HepG2 (cell line): ENCODE results near the gene NTN3. TPM values are rescaled to one million over a fixed set of nuclear protein-coding genes. Genes with fewer than 3 reads are reported as not detected.

Source experiments
- ATAC-seq: fragments of 200-7000 bp; cut with Tn5 transposase; 3 replicates; pipeline ENCODE4 v1.9.1; 2020; ENCODE audit warnings: mild to moderate bottlenecking, moderate library complexity
- BruUV-seq: library from RNA; stranded (reverse); fragments of 400-500 nt; replicated peaks from 2 replicates; lab custom pipeline; 2021; lab: Mats Ljungman, UMichigan
- CTCF ChIA-PET: fragments of 300-600 bp; formaldehyde crosslinking; extraction: SDS; loops from one replicate; lab custom pipeline; 2021; ENCODE audit warnings: low total read pairs, inconsistent platforms, low intra/inter-chr PET ratio; lab: Yijun Ruan, JAX
- POLR2A ChIA-PET: fragments of 350-600 bp; sonication (Branson Sonifier 250); formaldehyde crosslinking; loops from one replicate; lab custom pipeline; 2020; ENCODE audit warnings: antibody characterized with exemption, inconsistent platforms; lab: Yijun Ruan, JAX
- DNase-seq: peaks from one replicate; pipeline ENCODE4 v3.0.0-alpha.2; 2015; ENCODE audit warnings: low spot score
- FAIRE-seq: peaks from 3 replicates; lab custom pipeline; 2011; peaks lifted over from hg19 to GRCh38; lab: Jason Lieb, UNC
- H2AFZ ChIP-seq: one replicate; pipeline ENCODE4 v1.6.1; 2011; ENCODE audit warnings: low read length, inconsistent platforms
- H3K27ac ChIP-seq: fragments of 300-600 bp; 3 replicates; pipeline ENCODE4 v1.8.0; 2011; ENCODE audit warnings: mixed run types, mild to moderate bottlenecking, mixed read lengths, low read length, inconsistent platforms; ENCODE audit not compliant: insufficient read depth; ENCODE audit errors: extremely low read length
- H3K27me3 ChIP-seq, 2 experiments: fragments of 200-600 bp in 1 of 2; 2 replicates in 1 of 2; 3 replicates in 1 of 2; pipeline versions ENCODE4 v1.6.0 to v1.8.0; 2011; ENCODE audit warnings: low read length in 2 of 2, mild to moderate bottlenecking in 2 of 2, moderate library complexity in 2 of 2, inconsistent platforms in 1 of 2; ENCODE audit not compliant: insufficient read depth in 2 of 2, control insufficient read depth in 1 of 2
- H3K36me3 ChIP-seq, 2 experiments: fragments of 200-600 bp in 1 of 2; replicated peaks in 1 of 2; 2 replicates in 1 of 2; 3 replicates in 1 of 2; pipeline versions ENCODE4 v1.5.1 to v1.8.0; 2011; ENCODE audit warnings: low read length in 2 of 2, inconsistent platforms in 1 of 2; ENCODE audit not compliant: insufficient read depth in 2 of 2, control insufficient read depth in 1 of 2
- H3K4me1 ChIP-seq: 2 replicates; pipeline ENCODE4 v1.5.1; 2012; ENCODE audit warnings: low read length, inconsistent platforms; ENCODE audit not compliant: insufficient read depth
- H3K4me2 ChIP-seq: 2 replicates; pipeline ENCODE4 v1.6.0; 2011; ENCODE audit warnings: low read depth, low read length, inconsistent platforms
- H3K4me3 ChIP-seq, 3 experiments: fragments of 200-600 bp in 1 of 3; sonication (generic), shearing (Covaris generic) in 1 of 3; replicated peaks in 1 of 3; 2 replicates each; pipeline ENCODE4 v1.5.1; 2011 to 2016; ENCODE audit warnings: low read length in 3 of 3, inconsistent platforms in 2 of 3, low read depth in 2 of 3, mild to moderate bottlenecking in 2 of 3, control low read depth in 1 of 3, mixed read lengths in 1 of 3; ENCODE audit not compliant: insufficient read depth in 1 of 3
- H3K79me2 ChIP-seq: one replicate; pipeline ENCODE4 v1.6.1; 2011; ENCODE audit warnings: low read length, inconsistent platforms; ENCODE audit not compliant: insufficient read depth
- H3K9ac ChIP-seq: 2 replicates; pipeline ENCODE4 v1.6.0; 2011; ENCODE audit warnings: mild to moderate bottlenecking, low read depth, low read length, inconsistent platforms; ENCODE audit not compliant: insufficient read depth
- H3K9me3 ChIP-seq: 2 replicates; pipeline ENCODE4 v1.5.1; 2012; ENCODE audit warnings: mild to moderate bottlenecking, low read length
- H4K20me1 ChIP-seq: 2 replicates; pipeline ENCODE4 v1.6.0; 2011; ENCODE audit warnings: inconsistent platforms, mild to moderate bottlenecking, low read length, moderate library complexity; ENCODE audit not compliant: insufficient read depth
- ATM ChIP-seq: fragments of 450-650 bp; IDR thresholded peaks from 2 replicates; pipeline ENCODE4 v1.7.1; 2017; ENCODE audit warnings: mild to moderate bottlenecking, borderline replicate concordance
- CBFB ChIP-seq: sonication (generic); formaldehyde crosslinking; IDR thresholded peaks from 2 replicates; pipeline ENCODE4 v1.4.0; 2020; ENCODE audit warnings: missing genetic modification reagents
- CENPT ChIP-seq: sonication (generic); formaldehyde crosslinking; IDR thresholded peaks from 2 replicates; pipeline ENCODE4 v1.8.0; 2022; ENCODE audit warnings: low read depth, mild to moderate bottlenecking, moderate library complexity, missing genetic modification reagents
- EP300 ChIP-seq, 3 experiments: sonication (generic) in 1 of 3; formaldehyde crosslinking in 1 of 3; IDR thresholded peaks; 2 replicates each; pipeline versions ENCODE4 v1.5.1 to v1.6.1; 2011 to 2020; ENCODE audit warnings: low read depth in 2 of 3, low read length in 2 of 3, borderline replicate concordance in 1 of 3, improper control_type of control experiment in 1 of 3, mild to moderate bottlenecking in 1 of 3, missing genetic modification reagents in 1 of 3, moderate library complexity in 1 of 3
- GATA4 ChIP-seq: sonication (generic); IDR thresholded peaks from 2 replicates; pipeline ENCODE4 v1.6.1; 2016; ENCODE audit warnings: antibody characterized with exemption, low read depth, borderline replicate concordance
- KLF9 ChIP-seq: IDR thresholded peaks from 2 replicates; pipeline ENCODE4 v1.6.1; 2016; ENCODE audit warnings: low read depth
- NPAS2 ChIP-seq: sonication (generic); formaldehyde crosslinking; IDR thresholded peaks from 2 replicates; pipeline ENCODE4 v1.8.0; 2022; ENCODE audit warnings: mild to moderate bottlenecking, missing genetic modification reagents, borderline replicate concordance
- RBFOX2 ChIP-seq: fragments of 200-400 bp; formaldehyde crosslinking; IDR thresholded peaks from 2 replicates; pipeline ENCODE4 v1.6.1; 2017; ENCODE audit warnings: low read depth, mild to moderate bottlenecking, low read length
- REXO4 ChIP-seq: sonication (generic); formaldehyde crosslinking; IDR thresholded peaks from 2 replicates; pipeline ENCODE4 v1.8.0; 2022; ENCODE audit warnings: missing genetic modification reagents, mild to moderate bottlenecking, borderline replicate concordance
- TEAD3 ChIP-seq: optimal IDR thresholded peaks from 2 replicates; pipeline ENCODE3; 2016; ENCODE audit warnings: borderline replicate concordance
- ZNF264 ChIP-seq: sonication (generic); formaldehyde crosslinking; IDR thresholded peaks from 2 replicates; pipeline ENCODE4 v1.4.0; 2020; ENCODE audit warnings: missing genetic modification reagents
- ZNF451 ChIP-seq: sonication (generic); formaldehyde crosslinking; IDR thresholded peaks from 2 replicates; pipeline ENCODE4 v1.5.0; 2020; ENCODE audit warnings: mild to moderate bottlenecking, missing genetic modification reagents
- ZNF572 ChIP-seq: sonication (generic); formaldehyde crosslinking; IDR thresholded peaks from 2 replicates; pipeline ENCODE4 v1.5.1; 2020; ENCODE audit warnings: mild to moderate bottlenecking, missing genetic modification reagents
- ZNF629 ChIP-seq: sonication (generic); formaldehyde crosslinking; conservative IDR thresholded peaks from 2 replicates; pipeline ENCODE4 v1.5.0; 2020; ENCODE audit warnings: missing genetic modification reagents
- ZNF7 ChIP-seq: IDR thresholded peaks from 2 replicates; pipeline ENCODE4 v1.6.1; 2016; ENCODE audit warnings: missing biosample characterization, missing genetic modification reagents
- WGBS: methylation state at CpG from one replicate; pipeline ENCODE4 v1.1.6; 2017; ENCODE audit warnings: low lambda C conversion rate; 5-methylcytosine and 5-hydroxymethylcytosine counted together
- in situ Hi-C: cut with HindIII; loops from 2 replicates; pipeline ENCODE4 v1.10.0; 2017; ENCODE audit warnings: low pct_unique_long_range_greater_than_20kb; ENCODE audit not compliant: extremely low pct_ligation_motif_present
- intact Hi-C: fragments of 100-400 bp; cut with micrococcal nuclease; formaldehyde crosslinking; loops from one replicate; pipeline ENCODE4 v1.10.0; 2022; ENCODE audit not compliant: unreplicated experiment
- polyA plus RNA-seq, 8 experiments: library from polyadenylated mRNA; depleted of rRNA in 3 of 8; stranded (reverse) in 7 of 8; unstranded in 1 of 8; fragments of >200 nt; fragmentation: Illumina TruSeq in 4 of 8; extraction: Trizol in 4 of 8; gene quantifications; 2 replicates each; pipeline versions ENCODE4 v1.2.1 to v1.2.3, GENCODE V29; 2011 to 2016; ENCODE audit warnings: low read depth in 4 of 8, missing spikeins in 1 of 8, mixed read lengths in 1 of 8; ENCODE audit not compliant: insufficient read depth in 1 of 8
- total RNA-seq, 5 experiments: library from RNA; depleted of rRNA; stranded (reverse); fragments of >200 nt; fragmentation: Illumina TruSeq; extraction: Trizol; gene quantifications; 2 replicates each; pipeline ENCODE4 v1.2.3, GENCODE V29; 2016; ENCODE audit warnings: low read depth in 1 of 5
- TF ChIP-seq, protein P1 (sequence below): sonication (generic); formaldehyde crosslinking; IDR thresholded peaks from 2 replicates; pipeline ENCODE4 v1.4.0; 2020; ENCODE audit warnings: mild to moderate bottlenecking, missing genetic modification reagents, borderline replicate concordance
- TF ChIP-seq, protein P2 (sequence below): sonication (generic); formaldehyde crosslinking; IDR thresholded peaks from 2 replicates; pipeline ENCODE4 v1.4.0; 2020; ENCODE audit warnings: missing genetic modification reagents, borderline replicate concordance
- TF ChIP-seq, protein P3 (sequence below): sonication (generic); formaldehyde crosslinking; IDR thresholded peaks from 2 replicates; pipeline ENCODE4 v1.4.0; 2020; ENCODE audit warnings: mild to moderate bottlenecking, missing genetic modification reagents

Gene NTN3
- total and polyA plus RNA-seq, 2 of the 13 experiments (the other 11 are each of a cell fraction or from before 2014, with no cell fraction given): 0.09 to 0.20 TPM

DNA sequence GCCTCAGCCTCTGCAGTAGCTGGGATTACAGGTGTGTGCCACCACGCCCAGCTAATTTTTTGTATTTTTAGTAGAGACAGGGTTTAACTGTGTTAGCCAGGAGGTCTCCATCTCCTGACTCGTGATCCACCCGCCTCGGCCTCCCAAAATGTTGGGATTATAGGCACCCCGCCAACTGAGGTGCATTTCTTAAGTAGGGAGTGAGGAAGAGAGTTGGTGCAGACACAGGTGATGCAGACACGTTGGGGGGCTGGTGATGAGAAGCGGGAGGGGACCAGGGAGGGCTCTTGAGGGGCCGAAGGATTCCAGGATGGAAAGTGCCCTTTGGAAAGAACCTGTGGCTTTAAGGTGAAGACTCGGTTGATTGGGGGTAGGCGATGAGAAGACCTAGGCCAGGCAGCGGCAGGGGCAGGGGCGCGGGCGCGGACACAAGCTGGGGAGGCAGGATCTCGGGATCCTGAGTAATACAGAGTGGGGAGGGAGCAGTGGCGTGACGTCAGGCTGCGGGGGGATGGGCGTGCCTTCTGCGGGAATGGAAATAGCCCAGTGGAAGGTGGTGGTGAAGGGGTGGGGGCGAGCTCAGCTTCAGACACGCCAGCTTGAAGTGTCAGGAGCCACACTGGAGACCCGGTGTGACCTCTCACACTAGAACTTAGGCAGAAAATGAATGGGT is 40.2 kb downstream of the NTN3 start:
- in situ Hi-C loops: no loop called here
- Histone ChIP-seq H3K27me3 (no peaks in the 10 kb centered on the region; a peak in 1 of 5 replicates), H4K20me1 (peaks cover 18% of the 10 kb centered on the region), H3K9ac (no peak overlapping the region), H3K9me3 (no peaks in the 10 kb centered on the region), H3K4me3 (no peak overlapping the region), H3K4me2 (no peak overlapping the region), H2AFZ (no peak overlapping the region), H3K36me3 (no peaks in the 10 kb centered on the region), H3K27ac (no peak overlapping the region), H3K4me1 (peaks cover 33% of the 10 kb centered on the region), H3K79me2 (peaks cover 18% of the 10 kb centered on the region)
- ChIA-PET CTCF (no interaction called here), POLR2A (interaction anchor here (0.6 kb wide), 1 partner anchor 24 kb away, joined by 3 read pairs; no protein-coding TSS in a partner anchor)
- intact Hi-C loops: no loop called here
- no TSS peak for BruUV-seq
- DNase-seq (no peak), FAIRE-seq (no peak), ATAC-seq (no peak)
- WGBS: 76% methylated on average over 24 of the region's 24 CpGs
- TF ChIP-seq ZNF7 (CRISPR knock-in tag): no peak
- no peak for TF ChIP-seq ZNF451 (CRISPR knock-in tag)
- no peak for TF ChIP-seq TEAD3
- TF ChIP-seq EP300 (IDR thresholded peaks at IDR 0.05; ENCODE audit: low read depth in 2 of 2, low read length in 2 of 2): no peak
- TF ChIP-seq EP300 (CRISPR knock-in tag; IDR thresholded peaks at IDR 0.05; ENCODE audit: borderline replicate concordance): no peak
- no peak for TF ChIP-seq ZNF572 (CRISPR knock-in tag)
- no peak for TF ChIP-seq KLF9 (CRISPR knock-in tag)
- no peak for TF ChIP-seq CBFB
- TF ChIP-seq ZNF629: no peak
- TF ChIP-seq, protein P1, sequence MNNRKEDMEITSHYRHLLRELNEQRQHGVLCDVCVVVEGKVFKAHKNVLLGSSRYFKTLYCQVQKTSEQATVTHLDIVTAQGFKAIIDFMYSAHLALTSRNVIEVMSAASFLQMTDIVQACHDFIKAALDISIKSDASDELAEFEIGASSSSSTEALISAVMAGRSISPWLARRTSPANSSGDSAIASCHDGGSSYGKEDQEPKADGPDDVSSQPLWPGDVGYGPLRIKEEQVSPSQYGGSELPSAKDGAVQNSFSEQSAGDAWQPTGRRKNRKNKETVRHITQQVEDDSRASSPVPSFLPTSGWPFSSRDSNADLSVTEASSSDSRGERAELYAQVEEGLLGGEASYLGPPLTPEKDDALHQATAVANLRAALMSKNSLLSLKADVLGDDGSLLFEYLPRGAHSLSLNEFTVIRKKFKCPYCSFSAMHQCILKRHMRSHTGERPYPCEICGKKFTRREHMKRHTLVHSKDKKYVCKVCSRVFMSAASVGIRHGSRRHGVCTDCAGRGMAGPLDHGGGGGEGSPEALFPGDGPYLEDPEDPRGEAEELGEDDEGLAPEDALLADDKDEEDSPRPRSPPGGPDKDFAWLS: no peak
- TF ChIP-seq, protein P2, sequence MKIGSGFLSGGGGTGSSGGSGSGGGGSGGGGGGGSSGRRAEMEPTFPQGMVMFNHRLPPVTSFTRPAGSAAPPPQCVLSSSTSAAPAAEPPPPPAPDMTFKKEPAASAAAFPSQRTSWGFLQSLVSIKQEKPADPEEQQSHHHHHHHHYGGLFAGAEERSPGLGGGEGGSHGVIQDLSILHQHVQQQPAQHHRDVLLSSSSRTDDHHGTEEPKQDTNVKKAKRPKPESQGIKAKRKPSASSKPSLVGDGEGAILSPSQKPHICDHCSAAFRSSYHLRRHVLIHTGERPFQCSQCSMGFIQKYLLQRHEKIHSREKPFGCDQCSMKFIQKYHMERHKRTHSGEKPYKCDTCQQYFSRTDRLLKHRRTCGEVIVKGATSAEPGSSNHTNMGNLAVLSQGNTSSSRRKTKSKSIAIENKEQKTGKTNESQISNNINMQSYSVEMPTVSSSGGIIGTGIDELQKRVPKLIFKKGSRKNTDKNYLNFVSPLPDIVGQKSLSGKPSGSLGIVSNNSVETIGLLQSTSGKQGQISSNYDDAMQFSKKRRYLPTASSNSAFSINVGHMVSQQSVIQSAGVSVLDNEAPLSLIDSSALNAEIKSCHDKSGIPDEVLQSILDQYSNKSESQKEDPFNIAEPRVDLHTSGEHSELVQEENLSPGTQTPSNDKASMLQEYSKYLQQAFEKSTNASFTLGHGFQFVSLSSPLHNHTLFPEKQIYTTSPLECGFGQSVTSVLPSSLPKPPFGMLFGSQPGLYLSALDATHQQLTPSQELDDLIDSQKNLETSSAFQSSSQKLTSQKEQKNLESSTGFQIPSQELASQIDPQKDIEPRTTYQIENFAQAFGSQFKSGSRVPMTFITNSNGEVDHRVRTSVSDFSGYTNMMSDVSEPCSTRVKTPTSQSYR: 0 out of 2 replicates have a peak, but pooled peaks have one; percentile 33
- TF ChIP-seq GATA4: no peak
- TF ChIP-seq ZNF264 (CRISPR knock-in tag): no peak
- no peak for TF ChIP-seq REXO4 (CRISPR knock-in tag)
- no peak for TF ChIP-seq NPAS2
- TF ChIP-seq, protein P3, sequence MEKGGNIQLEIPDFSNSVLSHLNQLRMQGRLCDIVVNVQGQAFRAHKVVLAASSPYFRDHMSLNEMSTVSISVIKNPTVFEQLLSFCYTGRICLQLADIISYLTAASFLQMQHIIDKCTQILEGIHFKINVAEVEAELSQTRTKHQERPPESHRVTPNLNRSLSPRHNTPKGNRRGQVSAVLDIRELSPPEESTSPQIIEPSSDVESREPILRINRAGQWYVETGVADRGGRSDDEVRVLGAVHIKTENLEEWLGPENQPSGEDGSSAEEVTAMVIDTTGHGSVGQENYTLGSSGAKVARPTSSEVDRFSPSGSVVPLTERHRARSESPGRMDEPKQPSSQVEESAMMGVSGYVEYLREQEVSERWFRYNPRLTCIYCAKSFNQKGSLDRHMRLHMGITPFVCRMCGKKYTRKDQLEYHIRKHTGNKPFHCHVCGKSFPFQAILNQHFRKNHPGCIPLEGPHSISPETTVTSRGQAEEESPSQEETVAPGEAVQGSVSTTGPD (CRISPR knock-in tag): no peak
- TF ChIP-seq CENPT (CRISPR knock-in tag): no peak
- TF ChIP-seq RBFOX2: no peak
- TF ChIP-seq ATM: no peak
